B cell (primary cell): ENCODE data around the gene APOBEC3C. TPM values are rescaled to one million over a fixed set of nuclear protein-coding genes. Genes with fewer than 3 reads are reported as not detected.
"Not testable (repeated sequence)": the region's sequence is repeated elsewhere in the genome, so short reads cannot be mapped to it uniquely, and the experiment has no call there.

Experiments used
- ATAC-seq: fragments of 200-7000 bp; cut with Tn5 transposase; one replicate; pipeline ENCODE4 v1.10.0; 2021; ENCODE audit warnings: low read depth, mild to moderate bottlenecking, moderate number of reproducible peaks, moderate library complexity
- CTCF ChIA-PET: fragments of 350-600 bp; sonication (Branson Sonifier 250); formaldehyde crosslinking; loops from one replicate; lab custom pipeline; 2021; ENCODE audit warnings: antibody characterized with exemption, inconsistent platforms; lab: Charles Lee
- POLR2A ChIA-PET: fragments of 350-600 bp; sonication (Branson Sonifier 250); formaldehyde crosslinking; loops from one replicate; lab custom pipeline; 2021; ENCODE audit warnings: antibody characterized with exemption; lab: Charles Lee
- DNase-seq: peaks from one replicate; pipeline ENCODE4 v3.0.0; 2013
- H2AFZ ChIP-seq: 2 replicates; pipeline ENCODE4 v1.6.1; 2012; ENCODE audit warnings: mild to moderate bottlenecking, low read depth, low read length; ENCODE audit not compliant: insufficient read depth, poor library complexity, severe bottlenecking
- H3K27ac ChIP-seq, 2 donors: 1 replicate in 1 of 2; 2 replicates in 1 of 2; pipeline ENCODE4 v1.5.1; 2012 to 2013; ENCODE audit warnings: low read length in 2 of 2, mild to moderate bottlenecking in 2 of 2, moderate library complexity in 1 of 2
- H3K27me3 ChIP-seq, 4 experiments: fragments of 200-600 bp in 1 of 4; sonication (generic) in 1 of 4; replicated peaks in 1 of 4; 1 replicate in 2 of 4; 2 replicates in 2 of 4; pipeline versions ENCODE4 v1.6.1 to v1.7.0; 2013 to 2016; ENCODE audit warnings: low read length in 3 of 4, mild to moderate bottlenecking in 2 of 4, mixed read lengths in 1 of 4, moderate library complexity in 1 of 4; ENCODE audit not compliant: insufficient read depth in 4 of 4, control insufficient read depth in 3 of 4; ENCODE audit errors: control extremely low read depth in 1 of 4
- H3K36me3 ChIP-seq, 2 experiments: replicated peaks in 1 of 2; 1 replicate in 1 of 2; 2 replicates in 1 of 2; pipeline versions ENCODE4 v1.6.1 to v1.7.1; 2013; ENCODE audit warnings: low read length in 1 of 2; ENCODE audit not compliant: insufficient read depth in 2 of 2, control insufficient read depth in 1 of 2; ENCODE audit errors: control extremely low read depth in 1 of 2, extremely low read depth in 1 of 2
- H3K4me1 ChIP-seq, 2 donors: fragments of 200-600 bp in 1 of 2; sonication (generic) in 1 of 2; 1 replicate in 1 of 2; 2 replicates in 1 of 2; pipeline versions ENCODE4 v1.5.1 to v1.6.1; 2013 to 2017; ENCODE audit warnings: low read length in 2 of 2; ENCODE audit not compliant: control insufficient read depth in 2 of 2, insufficient read depth in 2 of 2
- H3K4me2 ChIP-seq: replicated peaks from 2 replicates; pipeline ENCODE3; 2012; ENCODE audit warnings: mild to moderate bottlenecking, low read depth, low read length; ENCODE audit not compliant: poor library complexity, severe bottlenecking
- H3K4me3 ChIP-seq, 5 experiments: fragments of 200-600 bp in 1 of 5; sonication (generic) in 1 of 5; 1 replicate in 3 of 5; 2 replicates in 2 of 5; pipeline versions ENCODE4 v1.5.1 to v1.7.0; 2011 to 2016; ENCODE audit warnings: low read length in 4 of 5, mild to moderate bottlenecking in 4 of 5, low read depth in 2 of 5, control low read depth in 1 of 5, moderate library complexity in 1 of 5; ENCODE audit not compliant: insufficient read depth in 1 of 5; ENCODE audit errors: control extremely low read depth in 1 of 5, extremely low read depth in 1 of 5
- H3K79me2 ChIP-seq: fragments of 200-600 bp; sonication (generic); one replicate; pipeline ENCODE4 v1.6.0; 2016; ENCODE audit warnings: low read length; ENCODE audit not compliant: control insufficient read depth, insufficient read depth
- H3K9ac ChIP-seq: fragments of 200-600 bp; sonication (generic); 2 replicates; pipeline ENCODE4 v1.6.1; 2017; ENCODE audit warnings: mild to moderate bottlenecking, low read length, moderate library complexity
- H3K9me3 ChIP-seq, 3 donors: one replicate each; pipeline versions ENCODE4 v1.6.1 to v1.7.1; 2013; ENCODE audit warnings: low read length in 2 of 3; ENCODE audit not compliant: control insufficient read depth in 2 of 3, insufficient read depth in 1 of 3; ENCODE audit errors: control extremely low read depth in 1 of 3
- H4K20me1 ChIP-seq: 2 replicates; pipeline ENCODE4 v1.6.0; 2012; ENCODE audit warnings: mild to moderate bottlenecking, low read length; ENCODE audit not compliant: insufficient read depth, control insufficient read depth, poor library complexity, severe bottlenecking
- H3K27ac Mint-ChIP-seq: one replicate; pipeline ENCODE4 v1.8.0; 2021; ENCODE audit warnings: mixed read lengths
- H3K27me3 Mint-ChIP-seq: one replicate; pipeline ENCODE4 v1.8.0; 2021; ENCODE audit warnings: mixed read lengths
- H3K4me1 Mint-ChIP-seq: one replicate; pipeline ENCODE4 v1.8.0; 2021; ENCODE audit warnings: mixed read lengths
- H3K4me3 Mint-ChIP-seq: one replicate; pipeline ENCODE4 v1.8.0; 2021; ENCODE audit warnings: mixed read lengths
- H3K9me3 Mint-ChIP-seq: one replicate; pipeline ENCODE4 v1.8.0; 2022; ENCODE audit warnings: mixed read lengths; ENCODE audit not compliant: insufficient read depth
- EZH2 ChIP-seq: IDR thresholded peaks from 2 replicates; pipeline ENCODE4 v1.6.1; 2012; ENCODE audit warnings: borderline replicate concordance, low read depth, mild to moderate bottlenecking, moderate library complexity, low read length; ENCODE audit not compliant: insufficient read depth, poor library complexity, severe bottlenecking
- WGBS: methylation state at CpG from one replicate; pipeline ENCODE4 v1.1.5; 2013; ENCODE audit warnings: missing lambda C conversion rate; ENCODE audit not compliant: insufficient coverage; 5-methylcytosine and 5-hydroxymethylcytosine counted together
- intact Hi-C: fragments of 100-400 bp; cut with micrococcal nuclease; formaldehyde crosslinking; loops from one replicate; pipeline ENCODE4 v1.10.0; 2022
- polyA plus RNA-seq: library from polyadenylated mRNA; depleted of rRNA; stranded (reverse); fragments of >200 nt; gene quantifications from 2 replicates; pipeline ENCODE4 v1.2.3, GENCODE V29; 2012
- total RNA-seq, 2 donors: library from RNA; stranded (reverse); fragments of 120-200 nt in 1 of 2; gene quantifications; 1 replicate in 1 of 2; 2 replicates in 1 of 2; pipeline versions ENCODE4 v1.2.3 to v1.2.4, GENCODE V29; 2013 to 2022
- TF ChIP-seq, protein P1 (sequence below): fragments of 200-600 bp; IDR thresholded peaks from one replicate; pipeline ENCODE4 v1.8.0; 2022; ENCODE audit warnings: antibody characterized with exemption, mild to moderate bottlenecking

Gene APOBEC3C
- total and polyA plus RNA-seq, 2 donors (not counting 1 experiment from before 2014, with no cell fraction given): 45.5 to 107 TPM

DNA sequence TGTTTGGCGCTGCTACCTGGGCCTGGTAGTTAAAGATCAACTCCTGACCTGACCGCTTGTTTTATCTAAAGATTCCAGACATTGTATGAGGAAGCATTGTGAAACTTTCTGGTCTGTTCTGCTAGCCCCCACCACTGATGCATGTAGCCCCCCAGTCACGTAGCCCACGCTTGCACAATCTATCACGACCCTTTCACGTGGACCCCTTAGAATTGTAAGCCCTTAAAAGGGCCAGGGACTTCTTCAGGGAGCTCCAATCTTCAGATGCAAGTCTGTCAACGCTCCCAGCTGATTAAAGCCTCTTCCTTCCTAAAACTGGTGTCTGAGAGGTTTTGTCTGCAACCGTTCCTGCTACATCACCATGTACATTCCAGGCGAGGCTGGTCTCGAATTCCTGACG lies 41.6 kb downstream of the APOBEC3C start:
- 98% methylated on average over 11 of the region's 11 CpGs for WGBS
- H3K9me3 ChIP-seq: peaks cover 0 to 21% (median 0%) of the 10 kb centered on the region in 3 donors
- no peaks in the 10 kb centered on the region for H3K36me3 ChIP-seq
- intact Hi-C loops: no loop called here
- Mint-ChIP-seq H3K27ac (peak overlapping the region; percentile 15), H3K4me3 (no peak overlapping the region), H3K27me3 (no peaks in the 10 kb centered on the region), H3K9me3 (no peaks in the 10 kb centered on the region), H3K4me1 (peaks cover 28% of the 10 kb centered on the region)
- no peak overlapping the region for H2AFZ ChIP-seq
- no peaks in the 10 kb centered on the region for H4K20me1 ChIP-seq
- TF ChIP-seq, protein P1, sequence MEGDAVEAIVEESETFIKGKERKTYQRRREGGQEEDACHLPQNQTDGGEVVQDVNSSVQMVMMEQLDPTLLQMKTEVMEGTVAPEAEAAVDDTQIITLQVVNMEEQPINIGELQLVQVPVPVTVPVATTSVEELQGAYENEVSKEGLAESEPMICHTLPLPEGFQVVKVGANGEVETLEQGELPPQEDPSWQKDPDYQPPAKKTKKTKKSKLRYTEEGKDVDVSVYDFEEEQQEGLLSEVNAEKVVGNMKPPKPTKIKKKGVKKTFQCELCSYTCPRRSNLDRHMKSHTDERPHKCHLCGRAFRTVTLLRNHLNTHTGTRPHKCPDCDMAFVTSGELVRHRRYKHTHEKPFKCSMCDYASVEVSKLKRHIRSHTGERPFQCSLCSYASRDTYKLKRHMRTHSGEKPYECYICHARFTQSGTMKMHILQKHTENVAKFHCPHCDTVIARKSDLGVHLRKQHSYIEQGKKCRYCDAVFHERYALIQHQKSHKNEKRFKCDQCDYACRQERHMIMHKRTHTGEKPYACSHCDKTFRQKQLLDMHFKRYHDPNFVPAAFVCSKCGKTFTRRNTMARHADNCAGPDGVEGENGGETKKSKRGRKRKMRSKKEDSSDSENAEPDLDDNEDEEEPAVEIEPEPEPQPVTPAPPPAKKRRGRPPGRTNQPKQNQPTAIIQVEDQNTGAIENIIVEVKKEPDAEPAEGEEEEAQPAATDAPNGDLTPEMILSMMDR: no peak
- no peak for TF ChIP-seq EZH2
- no peak overlapping the region for H3K4me3 ChIP-seq
- no peak for ATAC-seq
- ChIA-PET CTCF (no interaction called here), POLR2A (no interaction called here)
- H3K4me1 ChIP-seq: peaks cover 43 to 52% of the 10 kb centered on the region in 2 donors
- H3K9ac ChIP-seq: no peak overlapping the region
- peaks cover 64% of the 10 kb centered on the region for H3K79me2 ChIP-seq
- H3K4me2 ChIP-seq: no peak overlapping the region
- no peak for DNase-seq
- H3K27me3 ChIP-seq: no peaks in the 10 kb centered on the region
- H3K27ac ChIP-seq: peak overlapping the region in 1 of 2 donors; percentile 52

GRCh38 chr22:39061290-39061689 lies 47.2 kb downstream of the APOBEC3C start:
- peak overlapping the region; percentile 97 to 98 for H3K27ac ChIP-seq
- H3K4me3 Mint-ChIP-seq, H3K27me3 ChIP-seq, H4K20me1 ChIP-seq, H3K9me3 Mint-ChIP-seq, ATAC-seq, CTCF ChIA-PET, H3K27ac Mint-ChIP-seq, H3K27me3 Mint-ChIP-seq, H3K36me3 ChIP-seq: not testable (repeated sequence)
- peaks cover 22% of the 10 kb centered on the region for H3K4me1 Mint-ChIP-seq
- WGBS: 28% methylated on average over 5 of the region's 6 CpGs
- POLR2A ChIA-PET: interaction anchor here (0.9 kb wide), 1 partner anchor 20 kb away, joined by 3 read pairs; no protein-coding TSS in a partner anchor
- H3K4me3 ChIP-seq: peak overlapping the region in 2 of 5 experiments; percentile 9 to 15
- H2AFZ ChIP-seq: peak overlapping the region; percentile 47
- H3K79me2 ChIP-seq: peaks cover 20% of the 10 kb centered on the region
- peaks cover 74 to 80% of the 10 kb centered on the region in 2 donors for H3K4me1 ChIP-seq
- peak overlapping the region; percentile 61 for H3K4me2 ChIP-seq
- peak overlapping the region; percentile 45 for H3K9ac ChIP-seq
- DNase-seq: peak; percentile 62
- intact Hi-C loops: loop anchor here (2.0 kb wide), 1 partner anchor 14 kb away; no protein-coding TSS in a partner anchor
- H3K9me3 ChIP-seq: peaks cover 0 to 12% (median 0%) of the 10 kb centered on the region in 3 donors

DNA sequence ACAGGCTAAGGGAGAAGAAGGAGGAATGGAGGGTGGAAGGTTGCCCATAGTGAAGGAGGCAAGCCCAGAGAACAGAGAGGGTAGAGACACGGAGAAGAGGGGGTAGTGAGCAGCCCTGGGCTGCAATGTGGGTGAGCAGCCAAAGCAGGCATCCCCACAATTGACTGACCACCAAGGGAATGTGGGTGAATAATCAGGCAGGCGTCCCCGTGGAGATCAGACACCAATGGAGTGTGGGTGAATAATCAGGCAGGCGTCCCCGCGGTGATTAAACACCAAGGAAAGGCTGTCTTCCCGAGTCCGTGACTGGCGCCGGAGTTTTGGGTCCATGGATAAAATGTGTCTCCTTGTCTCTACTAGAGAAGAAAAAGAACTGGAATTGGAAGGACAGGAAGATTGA lies 47.9 kb downstream of the APOBEC3C start:
- H3K9ac ChIP-seq, H3K36me3 ChIP-seq, H3K4me3 Mint-ChIP-seq, H3K27me3 Mint-ChIP-seq, H3K27ac Mint-ChIP-seq, POLR2A ChIA-PET, H2AFZ ChIP-seq, H4K20me1 ChIP-seq, DNase-seq, H3K27me3 ChIP-seq, H3K9me3 Mint-ChIP-seq, CTCF ChIA-PET, ATAC-seq: not testable (repeated sequence)
- intact Hi-C loops: loop anchor here (2.0 kb wide), 1 partner anchor 13 kb away; no protein-coding TSS in a partner anchor
- Histone ChIP-seq H3K4me1 (peaks cover 68 to 79% of the 10 kb centered on the region in 2 donors), H3K9me3 (peaks cover 0 to 12% (median 0%) of the 10 kb centered on the region in 3 donors), H3K79me2 (peaks cover 22% of the 10 kb centered on the region), H3K27ac (peak overlapping the region; percentile 97 to 98), H3K4me2 (peak overlapping the region; percentile 61), H3K4me3 (peak overlapping the region in 1 of 5 experiments; percentile 15)
- peaks cover 22% of the 10 kb centered on the region for H3K4me1 Mint-ChIP-seq
- WGBS: 91% methylated on average over 10 of the region's 10 CpGs
